Raji (cell line): Measurements from ENCODE around the gene PPP6R2.

Experiments
- POLR2A ChIP-seq: IDR thresholded peaks from 2 replicates; pipeline ENCODE4 v1.6.1; 2011; ENCODE audit warnings: low read depth, low read length, control low read depth; ENCODE audit not compliant: insufficient read depth

PPP6R2 gene

DNA sequence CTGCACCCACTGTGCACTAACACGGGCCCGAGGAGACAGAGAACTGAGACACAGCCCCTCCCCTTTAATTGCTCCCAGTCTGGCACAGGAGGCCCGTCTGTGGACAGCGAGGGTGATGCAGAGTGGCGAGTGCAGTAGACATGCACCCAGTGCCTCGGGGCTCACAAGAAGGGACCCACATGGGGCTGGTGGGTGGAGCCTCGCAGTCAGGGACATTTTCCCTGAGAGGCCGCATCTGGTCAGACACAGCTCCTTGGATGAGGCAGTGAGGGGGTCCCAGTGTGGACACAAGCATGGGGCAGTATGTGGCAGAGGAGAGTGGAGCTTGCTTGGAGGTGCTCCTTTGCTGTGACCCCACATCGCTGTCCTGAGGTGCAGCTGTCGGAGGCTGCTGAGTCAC is 76.9 kb downstream of the PPP6R2 start:
- TF ChIP-seq POLR2A: no peak

DNA sequence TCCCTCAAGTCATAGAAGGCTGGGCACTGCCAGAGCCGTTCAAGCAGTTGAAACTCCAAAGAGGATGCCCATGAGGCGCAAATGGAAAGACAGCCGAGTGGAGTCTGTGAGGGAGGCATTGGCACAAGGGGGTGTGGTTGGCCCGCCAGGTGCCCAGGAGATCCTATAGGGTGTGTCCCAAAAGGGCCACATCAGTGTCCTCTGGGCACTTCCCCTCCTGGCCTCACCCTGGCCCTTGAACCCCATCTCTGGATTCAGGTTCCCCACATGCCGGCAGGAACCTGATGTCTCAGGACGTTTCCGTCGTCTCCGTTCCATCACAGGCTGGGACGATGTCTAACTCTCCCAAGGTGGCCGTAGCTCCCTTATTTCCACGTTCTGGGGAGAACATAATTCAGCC is 77.5 kb downstream of the PPP6R2 start:
- TF ChIP-seq POLR2A: no peak

- no peak for TF ChIP-seq POLR2A
Observed at GRCh38 chr22:50422046-50422445, 78.9 kb downstream of the PPP6R2 start.

DNA sequence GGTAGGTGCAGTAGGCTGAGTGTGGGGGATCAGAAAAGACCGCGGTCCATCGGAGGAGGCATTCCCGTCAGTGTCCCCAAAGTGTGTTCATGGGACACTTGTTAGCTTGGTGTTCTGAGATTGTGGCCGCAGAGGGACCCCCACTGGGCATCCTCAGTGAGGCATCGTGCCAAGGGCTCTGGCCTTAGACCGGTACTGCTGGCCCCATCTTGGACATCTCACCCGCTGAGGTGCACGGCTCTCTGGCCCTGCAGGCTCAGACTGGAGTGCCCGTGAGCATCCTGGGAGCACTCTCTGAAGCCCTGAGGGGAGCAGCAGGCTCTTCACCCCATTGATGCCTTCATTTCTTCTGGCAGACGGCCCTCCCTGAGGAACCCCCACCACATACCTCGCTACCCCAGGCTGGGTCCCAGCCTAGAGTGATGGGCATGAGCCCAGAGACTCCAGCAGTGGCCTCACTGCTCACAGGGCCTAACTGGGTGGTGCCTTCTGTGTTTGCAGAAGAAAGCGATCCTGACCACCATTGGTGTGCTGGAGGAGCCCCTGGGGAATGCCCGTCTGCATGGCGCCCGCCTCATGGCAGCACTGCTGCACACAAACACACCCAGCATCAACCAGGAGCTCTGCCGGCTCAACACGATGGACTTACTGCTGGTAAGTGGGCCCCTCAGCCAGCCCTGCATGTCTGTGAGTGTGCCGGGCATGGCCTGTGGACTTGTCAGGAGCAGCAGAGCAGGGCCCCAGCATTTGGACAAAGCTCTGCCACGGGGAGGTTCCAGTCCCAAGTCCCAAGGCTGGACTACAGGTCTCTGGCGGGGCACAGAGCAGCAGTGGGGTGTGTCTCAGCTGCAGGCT is 80.1 kb downstream of the PPP6R2 start:
- no peak for TF ChIP-seq POLR2A

DNA sequence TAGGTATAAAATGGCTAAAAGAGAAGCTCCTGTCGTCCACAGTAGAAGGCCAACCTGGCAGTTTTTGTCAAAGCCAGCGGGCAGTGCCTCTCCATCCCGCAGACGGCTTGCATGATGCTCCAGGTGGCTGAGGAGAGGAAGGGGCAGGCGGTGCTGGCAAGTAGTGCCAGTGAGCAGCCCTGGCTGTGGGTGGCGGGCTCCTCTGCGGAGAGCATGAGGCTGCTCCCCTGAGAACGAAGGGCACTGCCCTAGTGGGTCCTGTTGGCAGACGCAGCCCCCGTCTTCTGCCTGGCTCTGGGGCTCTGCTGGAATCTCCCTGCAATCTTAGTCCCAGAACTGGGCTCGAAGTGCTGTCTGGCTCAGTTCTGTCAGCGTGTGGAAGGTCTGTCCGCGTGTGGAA is 80.8 kb downstream of the PPP6R2 start:
- no peak for TF ChIP-seq POLR2A

DNA sequence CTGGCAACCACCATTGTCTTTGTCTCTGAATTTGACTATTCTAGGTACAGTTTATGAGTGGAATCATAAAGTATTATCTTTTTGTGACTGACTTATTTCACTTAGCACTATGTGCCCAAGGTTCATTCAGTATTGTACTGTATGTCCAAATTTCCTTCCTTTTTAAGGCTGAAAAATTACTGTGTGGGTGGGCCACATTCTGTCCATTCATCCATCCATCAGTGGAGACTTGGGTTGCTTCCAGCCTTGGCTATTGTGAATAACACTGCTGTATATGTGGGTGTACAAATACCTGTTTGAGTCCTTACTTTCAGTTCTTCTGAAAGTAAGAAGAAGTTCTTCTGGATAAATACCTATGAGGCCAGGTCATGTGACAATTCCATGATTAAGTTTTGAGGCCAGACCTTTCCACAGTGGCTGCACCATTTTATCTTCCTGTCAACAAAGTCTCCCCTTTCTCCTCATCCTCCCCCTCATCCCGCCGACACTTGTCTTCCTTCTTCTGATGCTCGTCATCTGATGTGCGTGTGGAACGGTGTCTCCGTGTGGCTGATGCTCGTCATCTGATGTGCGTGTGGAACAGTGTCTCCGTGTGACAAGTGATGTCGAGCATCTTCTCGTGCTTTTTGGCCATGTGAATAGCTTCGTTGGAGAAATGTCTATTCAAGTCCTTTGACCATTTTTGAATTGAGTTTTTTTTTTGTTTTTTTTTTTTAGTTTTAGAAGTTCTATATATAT is 82.2 kb downstream of the PPP6R2 start:
- no peak for TF ChIP-seq POLR2A

- no peak for TF ChIP-seq POLR2A
Observed at GRCh38 chr22:50432131-50432876, 89.2 kb downstream of the PPP6R2 start.

DNA sequence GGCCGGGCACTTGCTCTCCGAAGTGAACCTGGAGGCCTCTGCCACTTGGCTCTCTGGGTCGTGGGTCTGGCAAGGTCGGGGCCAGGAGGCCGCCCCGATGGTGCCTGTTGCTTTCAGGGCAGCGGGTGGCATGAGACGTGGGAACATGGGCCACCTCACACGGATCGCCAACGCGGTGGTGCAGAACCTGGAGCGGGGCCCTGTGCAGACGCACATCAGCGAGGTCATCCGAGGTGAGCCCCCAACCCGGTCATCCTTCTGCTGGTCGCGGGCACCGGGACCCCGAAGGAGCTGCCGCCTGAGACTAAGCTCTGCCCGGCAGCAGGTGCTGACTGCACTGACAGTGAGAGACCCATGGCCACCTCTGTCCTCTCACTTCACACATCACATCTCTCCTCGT is 91.7 kb downstream of the PPP6R2 start:
- TF ChIP-seq POLR2A: no peak

DNA sequence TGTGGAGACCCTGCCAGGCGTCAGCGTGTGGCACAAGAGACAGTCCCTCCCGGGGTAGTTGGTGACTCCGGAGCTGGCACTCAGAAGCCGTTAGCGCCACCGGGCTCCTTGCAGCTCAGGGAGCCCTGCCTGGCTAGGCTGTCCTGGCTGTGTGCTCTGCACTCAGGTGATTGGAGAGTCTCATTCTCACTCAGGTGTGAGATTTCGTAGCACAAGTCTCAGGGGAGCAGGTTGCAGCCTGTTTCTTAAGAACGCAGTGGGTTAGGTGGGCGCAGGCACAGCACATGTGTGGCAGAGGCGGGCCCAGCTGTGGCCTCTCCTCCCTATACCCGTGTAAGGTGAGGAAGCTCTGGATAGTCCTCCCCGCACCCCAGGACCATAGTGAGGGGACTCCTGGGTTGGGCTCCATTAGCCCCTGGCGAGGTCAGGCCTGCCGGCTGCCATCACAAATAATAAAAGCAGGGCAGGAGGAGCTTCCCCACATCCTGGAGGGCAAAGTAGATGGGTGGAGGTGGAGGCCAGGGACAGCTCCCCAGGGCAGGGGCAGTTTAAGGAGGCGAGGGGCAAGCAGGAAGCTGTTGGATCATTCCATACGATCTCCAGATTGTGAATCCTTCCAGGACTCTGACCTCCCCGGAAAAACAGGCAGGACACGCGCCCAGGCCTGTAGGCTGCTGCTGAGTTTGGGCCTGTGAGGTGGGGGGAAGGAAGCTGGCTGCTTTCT is 92.3 kb downstream of the PPP6R2 start:
- TF ChIP-seq POLR2A: no peak

DNA sequence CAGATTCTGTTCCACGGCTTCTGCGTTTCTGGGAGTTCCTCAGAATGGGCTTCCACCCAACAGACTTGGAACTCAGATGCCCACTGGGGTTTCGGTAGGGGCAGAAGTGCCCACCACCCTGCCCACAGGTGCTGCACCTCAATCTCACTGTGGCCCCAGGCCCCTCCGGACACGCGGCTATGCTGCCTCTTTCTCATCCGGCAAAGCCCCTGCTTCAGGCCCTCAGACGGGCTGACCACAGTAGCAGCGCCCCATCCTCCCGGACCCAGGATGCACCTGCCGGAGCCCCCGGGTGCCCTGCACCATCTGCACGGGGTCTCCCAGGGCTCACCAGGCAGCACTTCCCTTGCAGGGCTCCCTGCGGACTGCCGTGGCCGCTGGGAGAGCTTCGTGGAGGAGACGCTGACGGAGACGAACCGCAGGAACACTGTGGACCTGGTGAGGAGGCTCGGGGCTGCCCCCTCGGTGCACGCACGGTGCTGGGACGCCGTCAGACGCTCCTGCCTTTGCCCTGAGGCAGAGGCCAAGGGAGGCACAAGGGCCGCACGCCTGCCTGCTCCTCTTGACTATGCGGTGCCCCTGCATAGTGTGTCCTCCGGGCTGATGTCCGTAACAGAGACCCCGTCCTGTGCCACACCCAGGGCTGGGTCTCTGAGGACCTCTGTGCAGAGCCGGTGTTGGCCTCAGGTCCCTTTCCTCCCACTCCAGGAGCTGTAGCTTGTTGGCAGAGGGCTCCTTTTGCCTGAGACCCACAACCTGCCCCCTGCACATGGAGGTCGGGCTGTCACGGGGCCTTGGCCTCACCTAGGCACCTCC is 93.1 kb downstream of the PPP6R2 start:
- TF ChIP-seq POLR2A: no peak

DNA sequence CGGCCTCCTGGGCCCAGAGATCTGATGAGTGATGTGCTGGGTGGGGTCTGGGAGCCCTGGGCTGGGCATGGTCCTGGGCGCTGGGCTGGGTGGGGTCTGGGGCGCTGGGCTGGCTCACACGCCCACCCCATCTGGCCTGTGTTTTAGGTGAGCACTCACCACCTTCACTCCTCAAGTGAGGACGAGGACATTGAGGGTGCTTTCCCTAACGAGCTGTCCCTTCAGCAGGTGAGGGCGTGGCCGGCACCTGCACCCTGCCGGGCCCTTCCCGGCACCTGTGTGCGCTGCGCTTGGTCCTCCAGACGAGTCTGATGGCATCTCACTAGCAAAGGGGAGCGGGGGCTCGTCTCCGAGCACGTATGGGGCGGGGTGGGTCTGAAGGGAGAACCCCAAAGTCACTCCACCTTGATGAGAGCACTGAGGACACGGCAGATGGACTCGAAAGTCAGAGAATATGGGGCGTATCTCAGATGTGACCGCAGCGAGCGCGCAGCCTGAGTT is 93.8 kb downstream of the PPP6R2 start:
- no peak for TF ChIP-seq POLR2A

- TF ChIP-seq POLR2A: no peak
Observed at GRCh38 chr22:50437511-50438304, 94.6 kb downstream of the PPP6R2 start.

DNA sequence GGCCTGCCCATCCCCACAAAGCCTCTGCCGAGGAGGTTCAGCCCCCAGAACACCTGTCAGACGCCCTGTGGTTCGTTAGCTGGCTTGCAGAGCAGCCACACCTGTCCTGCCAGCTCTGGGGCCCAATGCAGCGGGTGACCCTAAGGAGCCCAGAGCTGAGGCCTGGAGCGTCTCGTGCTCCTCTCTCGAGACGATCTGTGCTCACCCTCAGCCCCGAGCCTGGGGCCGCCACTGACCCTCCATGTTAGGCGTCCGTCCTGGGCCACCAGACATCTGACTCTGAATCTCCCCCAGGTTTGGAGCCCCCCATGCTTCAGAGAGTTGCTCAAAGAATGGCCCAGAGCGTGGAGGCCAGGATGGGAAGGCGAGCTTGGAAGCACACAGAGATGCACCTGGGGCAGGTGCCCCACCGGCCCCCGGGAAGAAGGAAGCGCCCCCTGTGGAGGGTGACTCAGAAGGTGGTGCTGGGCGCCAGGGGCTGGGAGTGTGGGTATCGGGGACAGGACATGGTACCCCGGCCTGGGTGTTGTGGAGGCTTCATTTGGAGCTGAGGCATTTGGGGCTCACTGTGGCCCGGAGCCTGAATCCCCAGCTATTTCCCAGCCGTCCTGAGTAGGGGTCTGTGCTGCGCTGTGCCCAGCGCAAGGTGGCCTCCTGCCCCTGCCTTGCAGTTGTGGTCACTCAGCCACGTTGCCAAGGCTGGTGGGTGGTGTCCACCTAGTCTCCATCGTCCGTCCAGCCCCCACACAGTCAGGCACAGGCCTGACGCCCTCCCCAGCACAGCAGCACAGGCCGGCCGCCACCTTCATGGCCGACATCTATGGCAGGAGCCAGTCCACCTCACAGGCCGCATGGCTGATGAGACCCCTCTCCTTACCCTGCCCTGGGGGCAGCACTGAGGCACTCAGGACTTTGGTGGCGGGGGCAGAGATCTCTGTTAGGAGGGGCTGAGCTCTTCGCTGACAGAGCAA is 95.5 kb downstream of the PPP6R2 start:
- TF ChIP-seq POLR2A: no peak
